HG03039 (cell line): ENCODE measurements around the gene PLCB4.
"Not testable (repeated sequence)": the region's sequence is repeated elsewhere in the genome, so short reads cannot be mapped to it uniquely, and the experiment has no call there.

Experiments used
- ATAC-seq: cut with Tn5 transposase; IDR thresholded peaks from one replicate; pipeline ENCODE4 v1.9.1; 2021; ENCODE audit warnings: mild to moderate bottlenecking, moderate library complexity; ENCODE audit not compliant: unreplicated experiment

PLCB4 gene

DNA sequence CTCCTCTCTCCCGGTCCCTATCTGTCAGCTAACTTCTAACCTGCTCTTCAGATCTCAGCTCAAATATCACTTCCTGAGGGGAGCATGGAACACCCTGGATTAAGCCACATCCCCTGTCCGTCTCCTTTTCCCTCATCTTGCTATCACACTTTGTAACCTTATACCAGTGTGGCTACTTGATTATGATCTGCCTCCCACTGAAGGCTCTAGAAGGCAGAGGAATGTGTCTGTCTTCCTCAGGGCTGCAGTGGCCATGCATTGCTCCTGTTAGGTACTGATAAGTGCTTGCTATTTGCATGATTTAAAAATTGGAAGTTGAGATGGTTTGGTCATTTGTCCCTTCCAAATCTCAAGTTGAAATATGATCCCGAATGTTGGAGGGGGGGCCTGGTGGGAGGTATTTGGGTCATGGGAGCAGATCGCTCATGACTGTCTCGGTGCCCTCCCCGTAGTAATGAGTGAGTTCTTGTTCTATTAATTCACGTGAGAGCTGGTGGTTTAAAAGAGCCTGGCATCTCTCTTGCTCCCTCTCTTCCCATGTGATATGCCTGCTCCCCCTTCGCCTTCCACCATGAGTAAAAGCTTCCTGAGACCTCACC lies 71.4 kb downstream of the PLCB4 start:
- no peak for ATAC-seq

GRCh38 chr20:9141070-9141469 lies 72.2 kb downstream of the PLCB4 start:
- no peak for ATAC-seq

DNA sequence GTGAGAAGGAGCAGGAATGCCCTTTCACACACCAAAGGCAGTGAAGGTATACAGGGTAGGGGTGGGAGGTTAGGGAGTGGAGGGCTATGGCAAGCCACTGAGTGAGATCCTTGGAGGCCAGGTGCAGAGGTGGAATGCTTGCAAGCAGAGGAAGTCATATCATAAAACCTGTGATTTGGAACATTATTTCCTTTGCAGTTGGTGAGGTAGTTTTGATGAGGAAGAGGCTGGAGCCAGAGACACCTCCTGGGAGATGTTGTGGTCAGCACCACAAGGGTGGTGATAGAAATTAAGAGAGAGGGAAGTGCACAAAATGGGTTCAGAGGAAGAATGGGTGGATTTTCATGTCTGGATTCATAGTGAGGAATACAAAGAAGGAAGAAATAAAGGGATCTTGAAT lies 73.0 kb downstream of the PLCB4 start:
- ATAC-seq, result no peak

- ATAC-seq, result no peak
Observed at GRCh38 chr20:9142809-9143208, 73.9 kb downstream of the PLCB4 start.

GRCh38 chr20:9143926-9144325 lies 75.0 kb downstream of the PLCB4 start:
- ATAC-seq, result no peak

DNA sequence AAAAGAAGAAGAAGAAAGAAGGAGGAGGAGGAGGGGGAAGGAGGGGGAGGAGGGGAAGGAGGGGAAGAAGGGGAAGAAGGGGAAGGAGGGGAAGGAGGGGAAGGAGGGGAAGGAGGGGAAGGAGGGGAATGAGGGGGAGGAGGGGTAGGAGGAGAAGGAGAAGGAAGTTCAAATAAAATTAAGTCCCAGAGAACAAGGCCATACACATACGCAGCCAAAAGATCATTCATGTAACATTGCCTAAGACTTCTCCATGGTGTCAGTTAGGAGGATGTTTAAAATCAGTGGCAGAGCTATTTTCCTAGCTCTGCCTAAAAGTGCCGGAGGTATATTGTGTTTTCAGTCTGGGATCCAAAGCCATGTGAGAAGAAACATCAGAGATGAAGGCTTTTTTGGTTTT lies 75.8 kb downstream of the PLCB4 start:
- ATAC-seq, result no peak

DNA sequence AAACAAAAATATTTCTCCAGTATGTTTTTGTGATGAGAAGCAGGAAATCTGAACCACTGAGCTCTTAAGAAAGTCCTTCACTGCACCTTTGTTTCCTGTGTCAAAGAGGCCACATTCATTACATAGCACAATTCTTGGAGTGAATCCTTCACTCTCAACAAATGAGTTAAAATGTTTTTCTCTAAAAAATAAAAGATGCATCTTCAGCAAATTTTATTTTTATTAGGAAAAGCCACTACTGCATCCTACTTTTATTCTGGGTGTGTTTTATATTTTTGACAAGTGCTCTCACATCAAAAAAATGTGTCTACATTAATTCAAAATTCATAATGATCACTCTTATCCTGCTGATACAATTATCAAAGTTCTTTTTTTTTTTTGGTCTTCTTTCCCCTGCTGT lies 76.3 kb downstream of the PLCB4 start:
- no peak for ATAC-seq

DNA sequence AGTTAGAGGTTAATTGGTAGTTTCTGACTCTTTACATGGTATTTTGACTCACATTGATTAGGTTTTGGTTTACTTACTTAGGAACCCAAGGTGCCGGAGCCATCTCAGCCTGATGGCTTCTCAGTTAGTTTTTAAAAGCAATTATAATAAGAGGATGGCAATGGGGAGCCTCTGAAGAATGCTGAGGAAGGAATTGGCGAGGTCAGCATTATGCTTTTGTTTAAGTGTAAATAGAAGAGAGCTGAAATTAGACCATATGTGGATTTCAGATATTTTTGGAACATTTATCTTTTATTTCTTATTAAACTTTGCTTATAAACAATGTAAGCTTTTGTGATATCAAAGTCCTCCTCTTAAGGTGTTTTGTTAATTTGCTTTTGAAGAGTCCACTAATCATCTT lies 77.8 kb downstream of the PLCB4 start:
- ATAC-seq, result no peak

GRCh38 chr20:9147547-9148024 lies 78.7 kb downstream of the PLCB4 start:
- ATAC-seq, result no peak

GRCh38 chr20:9148291-9148690 lies 79.4 kb downstream of the PLCB4 start:
- ATAC-seq, result no peak

- no peak for ATAC-seq
Observed at GRCh38 chr20:9149087-9149486, 80.2 kb downstream of the PLCB4 start.

GRCh38 chr20:9149796-9150195 lies 80.9 kb downstream of the PLCB4 start:
- ATAC-seq, result no peak

GRCh38 chr20:9150679-9151078 lies 81.8 kb downstream of the PLCB4 start:
- ATAC-seq, result no peak

DNA sequence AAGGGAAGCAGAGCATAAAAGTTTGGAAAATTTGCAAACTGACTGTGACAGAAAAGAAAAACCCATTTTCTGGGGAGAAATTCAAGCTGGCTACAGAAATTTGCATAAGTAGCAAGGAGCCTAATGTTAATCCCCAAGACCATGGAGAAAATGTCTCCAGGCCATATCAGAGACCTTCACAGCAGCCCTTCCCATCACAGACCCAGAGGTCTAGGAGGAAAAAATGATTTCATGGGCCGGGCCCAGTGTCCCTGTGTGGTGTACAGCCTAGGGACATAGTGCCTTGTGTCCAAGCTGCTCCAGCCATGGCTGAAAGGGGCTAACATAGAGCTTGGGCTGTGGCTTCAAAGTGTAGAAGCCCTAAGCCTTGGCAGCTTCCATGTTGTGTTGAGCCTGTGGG lies 83.3 kb downstream of the PLCB4 start:
- ATAC-seq, result not testable (repeated sequence)

GRCh38 chr20:9154464-9155024 lies 85.7 kb downstream of the PLCB4 start:
- ATAC-seq, result no peak

- ATAC-seq, result no peak
Observed at GRCh38 chr20:9156529-9157280, 87.8 kb downstream of the PLCB4 start.

DNA sequence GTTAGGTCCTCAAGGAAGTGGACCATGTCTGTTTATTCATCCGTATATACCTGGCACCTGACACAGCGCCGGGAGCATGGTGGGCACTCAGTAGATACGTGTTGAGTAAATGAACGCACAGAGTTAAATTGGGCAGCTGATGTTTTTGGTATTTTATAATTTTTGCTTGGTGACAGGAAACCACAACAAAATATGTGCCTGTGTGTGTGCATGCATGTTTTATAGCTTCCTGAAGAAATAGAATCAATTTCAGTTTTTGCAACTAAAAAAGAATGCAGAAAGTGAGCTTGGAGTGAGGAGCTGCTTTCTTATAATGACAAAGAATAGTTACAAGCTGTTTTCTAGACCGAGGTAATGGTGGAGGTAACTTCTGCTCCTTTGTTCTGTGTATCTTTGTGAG lies 91.4 kb downstream of the PLCB4 start:
- no peak for ATAC-seq

- ATAC-seq, result no peak
Observed at GRCh38 chr20:9160757-9161156, 91.9 kb downstream of the PLCB4 start.

DNA sequence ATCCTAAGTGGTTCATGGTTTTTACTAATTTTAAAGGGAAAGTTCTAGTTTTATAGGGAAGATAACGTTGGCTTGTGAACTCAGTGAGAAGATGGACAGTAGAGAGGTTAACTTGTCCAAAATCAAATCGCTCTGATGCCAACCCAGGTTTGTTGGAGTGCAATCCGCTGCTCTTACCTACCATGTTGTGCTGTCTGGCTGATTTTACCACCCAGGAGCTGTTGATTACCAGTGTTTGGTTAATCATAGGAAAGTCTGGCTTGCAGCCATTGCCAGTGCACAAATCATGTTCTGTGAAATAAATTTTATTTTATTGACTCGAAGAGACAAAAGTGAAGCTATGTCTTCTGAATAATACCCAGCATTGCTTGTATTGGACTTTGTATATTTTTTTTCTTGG lies 92.4 kb downstream of the PLCB4 start:
- ATAC-seq, result no peak

- ATAC-seq, result no peak
Observed at GRCh38 chr20:9163251-9163650, 94.4 kb downstream of the PLCB4 start.

- no peak for ATAC-seq
Observed at GRCh38 chr20:9163995-9164394, 95.1 kb downstream of the PLCB4 start.

DNA sequence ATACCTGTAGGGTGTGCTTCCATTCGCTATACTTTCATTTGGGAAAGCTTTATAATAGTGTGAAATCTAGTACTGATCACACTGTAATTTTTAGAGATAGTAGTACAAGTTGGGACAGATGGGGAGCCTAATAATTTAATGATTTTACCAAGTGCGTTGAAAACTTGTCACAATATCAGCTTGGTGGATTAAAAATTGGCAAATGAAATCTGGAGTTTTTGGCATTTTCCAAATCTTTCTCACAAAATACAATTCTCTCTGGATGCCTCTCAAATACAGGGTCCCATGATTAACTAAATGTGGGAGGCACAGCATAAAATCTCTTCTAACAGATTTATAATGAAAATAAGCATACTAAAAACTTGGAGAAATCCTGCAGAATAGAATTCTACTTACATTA lies 96.4 kb downstream of the PLCB4 start:
- no peak for ATAC-seq
